Neural progenitor cell (in vitro differentiated cells): ENCODE data around the gene NFU1. TPM values are rescaled to one million over a fixed set of nuclear protein-coding genes. Genes with fewer than 3 reads are reported as not detected.

Experiments used
- DNase-seq: peaks from one replicate; pipeline ENCODE4 v3.0.0-alpha.2; 2016; ENCODE audit warnings: low spot score
- H2AFZ ChIP-seq: fragments of 200-600 bp; sonication (generic); replicated peaks from 2 replicates; pipeline ENCODE4 v1.6.1; 2016; ENCODE audit warnings: antibody characterized with exemption
- H3F3A ChIP-seq: fragments of 200-600 bp; sonication (generic); 2 replicates; pipeline ENCODE4 v1.6.1; 2016; ENCODE audit warnings: antibody characterized with exemption, low read depth
- H3K27ac ChIP-seq: fragments of 200-600 bp; sonication (generic); 2 replicates; pipeline ENCODE4 v1.5.1; 2016; ENCODE audit warnings: mild to moderate bottlenecking
- H3K27me3 ChIP-seq: fragments of 200-600 bp; sonication (generic); 2 replicates; pipeline ENCODE4 v1.6.1; 2016; ENCODE audit warnings: mild to moderate bottlenecking, moderate library complexity
- H3K36me3 ChIP-seq: fragments of 200-600 bp; sonication (generic); 2 replicates; pipeline ENCODE4 v1.5.1; 2016
- H3K4me1 ChIP-seq: fragments of 200-600 bp; sonication (generic); 2 replicates; pipeline ENCODE4 v1.6.1; 2016; ENCODE audit warnings: mixed run types
- H3K4me2 ChIP-seq: fragments of 200-600 bp; sonication (generic); 2 replicates; pipeline ENCODE4 v1.6.1; 2016
- H3K4me3 ChIP-seq: fragments of 200-600 bp; sonication (generic); 2 replicates; pipeline ENCODE4 v1.5.1; 2016
- H3K79me2 ChIP-seq: fragments of 200-600 bp; sonication (generic); 2 replicates; pipeline ENCODE4 v1.6.1; 2016; ENCODE audit warnings: low read depth
- H3K9ac ChIP-seq: fragments of 200-600 bp; sonication (generic); 2 replicates; pipeline ENCODE4 v1.6.1; 2016
- H3K9me3 ChIP-seq: fragments of 200-600 bp; sonication (generic); 2 replicates; pipeline ENCODE4 v1.5.1; 2016; ENCODE audit warnings: low read depth
- H4K20me1 ChIP-seq: fragments of 200-600 bp; sonication (generic); 2 replicates; pipeline ENCODE4 v1.6.1; 2016; ENCODE audit warnings: low read depth
- H3K27ac Mint-ChIP-seq: 3 replicates; pipeline ENCODE4 v1.8.0; 2021; ENCODE audit warnings: mixed read lengths
- H3K27me3 Mint-ChIP-seq: 2 replicates; pipeline ENCODE4 v1.8.0; 2022; ENCODE audit warnings: low read depth, mild to moderate bottlenecking, inconsistent platforms, moderate library complexity, mixed read lengths; ENCODE audit not compliant: insufficient read depth
- H3K36me3 Mint-ChIP-seq: 3 replicates; pipeline ENCODE4 v1.8.0; 2021; ENCODE audit warnings: mixed read lengths
- H3K4me1 Mint-ChIP-seq: 3 replicates; pipeline ENCODE4 v1.8.0; 2021; ENCODE audit warnings: mixed read lengths
- H3K4me3 Mint-ChIP-seq: 3 replicates; pipeline ENCODE4 v1.8.0; 2021; ENCODE audit warnings: mild to moderate bottlenecking, moderate library complexity, mixed read lengths
- H3K9me3 Mint-ChIP-seq: 3 replicates; pipeline ENCODE4 v1.8.0; 2020; ENCODE audit warnings: mixed read lengths
- EZH2 ChIP-seq: fragments of 200-600 bp; sonication (generic); IDR thresholded peaks from 2 replicates; pipeline ENCODE4 v1.6.1; 2017; ENCODE audit warnings: antibody characterized with exemption, mild to moderate bottlenecking, moderate library complexity
- EZH2phosphoT487 ChIP-seq: fragments of 200-600 bp; sonication (generic); IDR thresholded peaks from 2 replicates; pipeline ENCODE4 v1.6.1; 2017; ENCODE audit warnings: antibody characterized with exemption
- total RNA-seq: library from RNA; depleted of rRNA; stranded (reverse); fragments of >200 nt; gene quantifications from 2 replicates; pipeline ENCODE4 v1.2.3, GENCODE V29; 2015; ENCODE audit warnings: low replicate concordance
- TF ChIP-seq, protein P1 (sequence below): fragments of 200-600 bp; sonication (generic); IDR thresholded peaks from 2 replicates; pipeline ENCODE4 v1.5.1; 2017; ENCODE audit warnings: antibody characterized with exemption, mild to moderate bottlenecking

Gene NFU1
- total RNA-seq, 1 donor from 2014 or later, result 74.3 TPM

DNA sequence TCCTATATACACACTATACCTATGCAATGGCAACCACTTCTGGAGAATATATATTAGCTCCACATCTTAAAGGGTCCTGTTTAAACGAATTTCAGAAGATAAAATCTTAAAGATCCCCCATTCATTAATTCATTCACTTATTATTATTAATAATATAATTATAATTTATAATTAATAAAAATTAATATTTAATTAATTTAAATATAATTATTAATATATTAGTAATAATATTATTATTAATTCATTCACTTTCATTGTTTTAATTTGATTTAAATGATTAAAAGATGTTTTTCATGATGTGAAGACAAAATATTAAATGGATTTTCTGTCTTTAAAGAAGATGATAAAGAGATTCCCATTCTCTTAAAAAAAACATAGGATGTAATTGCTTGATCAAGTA, 21.1 kb downstream of the NFU1 start:
- Mint-ChIP-seq H3K27me3 (peaks cover 2% of the 10 kb centered on the region), H3K36me3 (peaks cover 11% of the 10 kb centered on the region), H3K9me3 (no peaks in the 10 kb centered on the region), H3K27ac (no peak overlapping the region), H3K4me3 (no peak overlapping the region), H3K4me1 (no peaks in the 10 kb centered on the region)
- no peak overlapping the region for H3K4me2 ChIP-seq
- H3K4me1 ChIP-seq, result no peaks in the 10 kb centered on the region
- H2AFZ ChIP-seq, result no peak overlapping the region
- no peaks in the 10 kb centered on the region for H3K27me3 ChIP-seq
- H3K9ac ChIP-seq, result no peak overlapping the region
- H3F3A ChIP-seq, result no peaks in the 10 kb centered on the region
- H3K36me3 ChIP-seq, result peaks cover 17% of the 10 kb centered on the region
- no peaks in the 10 kb centered on the region for H4K20me1 ChIP-seq
- no peak overlapping the region for H3K4me3 ChIP-seq
- no peak overlapping the region for H3K27ac ChIP-seq
- H3K79me2 ChIP-seq, result no peaks in the 10 kb centered on the region
- DNase-seq, result no peak
- no peaks in the 10 kb centered on the region for H3K9me3 ChIP-seq
- no peak for TF ChIP-seq EZH2phosphoT487

DNA sequence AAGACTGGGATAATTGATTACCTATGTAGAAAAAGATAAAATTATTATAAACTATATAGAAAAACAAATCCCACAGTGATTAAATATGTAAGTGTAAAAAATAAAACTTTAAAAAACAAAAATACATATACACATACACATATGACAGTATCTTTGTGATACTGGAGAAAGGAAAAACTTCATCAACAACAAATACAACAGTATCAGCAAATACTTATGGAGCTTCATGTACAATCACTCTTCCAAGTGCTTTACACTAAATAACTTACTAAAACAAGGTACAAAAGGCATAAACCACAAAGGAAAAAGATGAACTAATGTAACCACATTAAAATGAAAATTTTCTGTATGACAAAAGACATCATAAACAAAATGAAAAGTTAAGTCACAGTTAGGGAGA, 26.1 kb downstream of the NFU1 start:
- H3K4me2 ChIP-seq, result no peak overlapping the region
- H3K79me2 ChIP-seq, result no peaks in the 10 kb centered on the region
- Mint-ChIP-seq H3K9me3 (no peaks in the 10 kb centered on the region), H3K27me3 (no peaks in the 10 kb centered on the region), H3K27ac (no peak overlapping the region), H3K36me3 (peaks cover 18% of the 10 kb centered on the region), H3K4me3 (no peak overlapping the region), H3K4me1 (no peaks in the 10 kb centered on the region)
- H3K27me3 ChIP-seq, result no peaks in the 10 kb centered on the region
- no peak overlapping the region for H3K9ac ChIP-seq
- no peak for DNase-seq
- no peak overlapping the region for H3K27ac ChIP-seq
- H3K4me1 ChIP-seq, result no peaks in the 10 kb centered on the region
- H3K9me3 ChIP-seq, result no peaks in the 10 kb centered on the region
- no peak overlapping the region for H2AFZ ChIP-seq
- H3K36me3 ChIP-seq, result peaks cover 8% of the 10 kb centered on the region
- TF ChIP-seq EZH2 (no peak), EZH2phosphoT487 (no peak)
- TF ChIP-seq, protein P1, sequence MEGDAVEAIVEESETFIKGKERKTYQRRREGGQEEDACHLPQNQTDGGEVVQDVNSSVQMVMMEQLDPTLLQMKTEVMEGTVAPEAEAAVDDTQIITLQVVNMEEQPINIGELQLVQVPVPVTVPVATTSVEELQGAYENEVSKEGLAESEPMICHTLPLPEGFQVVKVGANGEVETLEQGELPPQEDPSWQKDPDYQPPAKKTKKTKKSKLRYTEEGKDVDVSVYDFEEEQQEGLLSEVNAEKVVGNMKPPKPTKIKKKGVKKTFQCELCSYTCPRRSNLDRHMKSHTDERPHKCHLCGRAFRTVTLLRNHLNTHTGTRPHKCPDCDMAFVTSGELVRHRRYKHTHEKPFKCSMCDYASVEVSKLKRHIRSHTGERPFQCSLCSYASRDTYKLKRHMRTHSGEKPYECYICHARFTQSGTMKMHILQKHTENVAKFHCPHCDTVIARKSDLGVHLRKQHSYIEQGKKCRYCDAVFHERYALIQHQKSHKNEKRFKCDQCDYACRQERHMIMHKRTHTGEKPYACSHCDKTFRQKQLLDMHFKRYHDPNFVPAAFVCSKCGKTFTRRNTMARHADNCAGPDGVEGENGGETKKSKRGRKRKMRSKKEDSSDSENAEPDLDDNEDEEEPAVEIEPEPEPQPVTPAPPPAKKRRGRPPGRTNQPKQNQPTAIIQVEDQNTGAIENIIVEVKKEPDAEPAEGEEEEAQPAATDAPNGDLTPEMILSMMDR, result no peak
- no peaks in the 10 kb centered on the region for H3F3A ChIP-seq
- H3K4me3 ChIP-seq, result no peak overlapping the region
- H4K20me1 ChIP-seq, result no peaks in the 10 kb centered on the region

DNA sequence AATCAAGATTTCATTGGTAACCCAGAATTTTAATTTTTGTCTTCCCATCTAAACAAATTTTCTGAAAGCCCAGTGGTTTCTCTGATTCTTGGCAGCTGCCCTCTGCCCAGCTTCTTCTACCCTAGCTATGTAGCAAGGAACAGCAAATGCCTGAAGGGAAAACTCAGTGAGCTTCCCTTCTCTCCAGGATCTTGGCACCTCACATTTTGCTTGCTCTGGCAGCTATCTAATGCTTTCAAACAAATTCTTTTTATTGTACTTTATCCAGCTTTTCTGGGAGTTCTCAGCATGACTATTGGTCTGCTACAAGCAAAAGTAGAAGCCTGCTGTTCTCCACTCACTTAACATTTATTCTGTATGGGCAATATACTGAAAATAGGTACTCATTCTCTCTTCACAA, 31.9 kb downstream of the NFU1 start:
- H3K27me3 Mint-ChIP-seq, result no peaks in the 10 kb centered on the region
- H3K9me3 Mint-ChIP-seq, result peaks cover 12% of the 10 kb centered on the region

DNA sequence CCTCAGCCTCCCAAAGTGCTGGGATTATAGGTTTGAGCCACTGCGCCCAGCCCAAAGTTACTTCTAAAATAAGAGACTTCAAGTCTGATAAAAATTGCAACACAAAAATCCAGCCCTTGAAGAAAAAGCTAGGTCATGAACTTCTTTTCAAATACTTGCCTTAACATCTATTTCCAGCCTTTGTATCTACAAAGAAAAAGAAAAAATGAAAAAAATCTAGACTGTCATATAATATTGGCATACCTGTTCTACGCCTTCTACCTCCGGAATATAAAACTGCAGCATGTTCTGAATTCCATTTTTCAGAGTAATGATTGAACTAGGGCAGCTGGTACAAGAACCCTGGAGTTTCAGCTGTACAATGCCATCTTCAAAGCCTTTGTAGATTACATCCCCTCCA, 37.1 kb downstream of the NFU1 start:
- Mint-ChIP-seq H3K36me3 (peaks cover 27% of the 10 kb centered on the region), H3K4me3 (no peak overlapping the region), H3K4me1 (no peaks in the 10 kb centered on the region), H3K9me3 (peaks cover 9% of the 10 kb centered on the region), H3K27ac (no peak overlapping the region), H3K27me3 (no peaks in the 10 kb centered on the region)
- peaks cover 6% of the 10 kb centered on the region for H3K36me3 ChIP-seq
- no peak overlapping the region for H3K9ac ChIP-seq
- TF ChIP-seq EZH2phosphoT487, result no peak
- TF ChIP-seq, protein P1, result no peak
- TF ChIP-seq EZH2, result no peak
- H3K4me2 ChIP-seq, result no peak overlapping the region
- H3K27ac ChIP-seq, result no peak overlapping the region
- H2AFZ ChIP-seq, result no peak overlapping the region
- no peaks in the 10 kb centered on the region for H4K20me1 ChIP-seq
- H3K27me3 ChIP-seq, result no peaks in the 10 kb centered on the region
- no peaks in the 10 kb centered on the region for H3K4me1 ChIP-seq
- no peaks in the 10 kb centered on the region for H3K79me2 ChIP-seq
- H3F3A ChIP-seq, result no peaks in the 10 kb centered on the region
- no peak overlapping the region for H3K4me3 ChIP-seq
- DNase-seq, result no peak
- H3K9me3 ChIP-seq, result no peaks in the 10 kb centered on the region

More for the DNA sequence above, 31.9 kb downstream of the NFU1 start:
- no peaks in the 10 kb centered on the region for H3F3A ChIP-seq
- H3K4me2 ChIP-seq, result no peak overlapping the region
- no peak overlapping the region for H2AFZ ChIP-seq
- H3K27ac ChIP-seq, result no peak overlapping the region
- H3K9me3 ChIP-seq, result no peaks in the 10 kb centered on the region
- TF ChIP-seq EZH2phosphoT487 (no peak), EZH2 (no peak)
- TF ChIP-seq, protein P1, result no peak
- H3K36me3 Mint-ChIP-seq, result peaks cover 44% of the 10 kb centered on the region
- H4K20me1 ChIP-seq, result no peaks in the 10 kb centered on the region
- peaks cover 6% of the 10 kb centered on the region for H3K36me3 ChIP-seq
- H3K27ac Mint-ChIP-seq, result no peak overlapping the region
- H3K4me3 Mint-ChIP-seq, result no peak overlapping the region
- H3K27me3 ChIP-seq, result no peaks in the 10 kb centered on the region
- H3K4me1 ChIP-seq, result no peaks in the 10 kb centered on the region
- DNase-seq, result no peak
- no peak overlapping the region for H3K4me3 ChIP-seq
- no peaks in the 10 kb centered on the region for H3K79me2 ChIP-seq
- H3K4me1 Mint-ChIP-seq, result no peaks in the 10 kb centered on the region
- no peak overlapping the region for H3K9ac ChIP-seq
